Kidney epithelial cell (primary cell): Measurements from ENCODE around the gene PRR5L. TPM values are rescaled to one million over a fixed set of nuclear protein-coding genes. Genes with fewer than 3 reads are reported as not detected.

Experiments
- DNase-seq: peaks from one replicate; pipeline ENCODE4 v3.0.0-alpha.2; 2010; ENCODE audit warnings: low read depth
- H3K27me3 ChIP-seq: 2 replicates; pipeline ENCODE4 v1.6.0; 2011; ENCODE audit warnings: low read length; ENCODE audit not compliant: control insufficient read depth, insufficient read depth
- H3K36me3 ChIP-seq: 2 replicates; pipeline ENCODE4 v1.5.1; 2011; ENCODE audit warnings: low read length; ENCODE audit not compliant: control insufficient read depth, insufficient read depth
- H3K4me3 ChIP-seq: 2 replicates; pipeline ENCODE4 v1.5.1; 2011; ENCODE audit warnings: low read depth, mild to moderate bottlenecking, control low read depth, low read length
- total RNA-seq: library from RNA; depleted of rRNA; stranded (reverse); fragments of >200 nt; gene quantifications from 2 replicates; pipeline ENCODE4 v1.2.3, GENCODE V29; 2015
- TF ChIP-seq, protein P1 (sequence below): IDR thresholded peaks from 2 replicates; pipeline ENCODE4 v1.5.1; 2011; ENCODE audit warnings: mild to moderate bottlenecking, moderate library complexity, low read length, control low read depth, inconsistent platforms; ENCODE audit not compliant: insufficient read depth, poor library complexity, severe bottlenecking

The PRR5L gene
- total RNA-seq, 1 donor from 2014 or later, result 15.9 TPM

DNA sequence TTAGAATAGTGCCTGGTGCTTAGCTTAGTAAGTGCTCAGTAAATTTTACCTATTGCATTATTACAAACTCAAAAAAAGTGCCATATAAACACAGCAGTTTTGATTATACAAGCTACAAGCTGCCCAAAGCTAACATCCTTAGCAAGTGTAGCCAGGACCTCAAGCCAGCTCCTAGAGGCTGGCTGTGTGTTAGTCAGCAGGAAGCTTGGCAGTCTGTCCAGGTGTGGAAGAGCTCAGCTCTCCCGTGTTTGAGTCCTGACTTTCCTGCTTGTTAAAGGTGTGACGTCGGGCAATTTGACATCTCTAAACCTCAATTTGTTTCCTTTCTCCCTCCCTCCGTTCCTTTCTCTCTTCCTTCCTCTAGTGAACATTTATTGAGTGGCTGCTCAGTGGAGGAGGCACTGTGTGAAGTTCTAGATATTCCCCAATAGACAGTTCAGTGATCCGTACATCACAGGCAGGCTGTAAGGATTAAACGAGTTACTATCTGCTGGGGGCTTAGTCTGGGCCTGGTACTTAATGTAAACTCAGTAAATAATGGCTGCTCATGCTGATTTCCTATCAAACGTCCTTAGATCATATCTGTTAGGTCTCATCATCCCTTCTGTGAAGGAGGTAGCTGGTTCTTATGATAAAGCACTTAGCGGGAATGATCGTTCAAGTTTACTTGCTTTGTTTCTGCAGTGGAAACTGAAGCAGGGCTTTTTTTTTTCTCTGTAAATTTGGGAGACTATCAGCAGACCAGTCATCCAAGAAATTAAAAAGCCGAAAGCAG, 68.7 kb downstream of the PRR5L start:
- no peak overlapping the region for H3K4me3 ChIP-seq
- TF ChIP-seq, protein P1, sequence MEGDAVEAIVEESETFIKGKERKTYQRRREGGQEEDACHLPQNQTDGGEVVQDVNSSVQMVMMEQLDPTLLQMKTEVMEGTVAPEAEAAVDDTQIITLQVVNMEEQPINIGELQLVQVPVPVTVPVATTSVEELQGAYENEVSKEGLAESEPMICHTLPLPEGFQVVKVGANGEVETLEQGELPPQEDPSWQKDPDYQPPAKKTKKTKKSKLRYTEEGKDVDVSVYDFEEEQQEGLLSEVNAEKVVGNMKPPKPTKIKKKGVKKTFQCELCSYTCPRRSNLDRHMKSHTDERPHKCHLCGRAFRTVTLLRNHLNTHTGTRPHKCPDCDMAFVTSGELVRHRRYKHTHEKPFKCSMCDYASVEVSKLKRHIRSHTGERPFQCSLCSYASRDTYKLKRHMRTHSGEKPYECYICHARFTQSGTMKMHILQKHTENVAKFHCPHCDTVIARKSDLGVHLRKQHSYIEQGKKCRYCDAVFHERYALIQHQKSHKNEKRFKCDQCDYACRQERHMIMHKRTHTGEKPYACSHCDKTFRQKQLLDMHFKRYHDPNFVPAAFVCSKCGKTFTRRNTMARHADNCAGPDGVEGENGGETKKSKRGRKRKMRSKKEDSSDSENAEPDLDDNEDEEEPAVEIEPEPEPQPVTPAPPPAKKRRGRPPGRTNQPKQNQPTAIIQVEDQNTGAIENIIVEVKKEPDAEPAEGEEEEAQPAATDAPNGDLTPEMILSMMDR, result no peak
- no peaks in the 10 kb centered on the region for H3K36me3 ChIP-seq
- no peak for DNase-seq
- no peaks in the 10 kb centered on the region for H3K27me3 ChIP-seq

- TF ChIP-seq, protein P1, result no peak
- Histone ChIP-seq H3K36me3 (no peaks in the 10 kb centered on the region), H3K27me3 (no peaks in the 10 kb centered on the region), H3K4me3 (no peak overlapping the region)
- no peak for DNase-seq
Observed at GRCh38 chr11:36365907-36366306, 69.8 kb downstream of the PRR5L start.

DNA sequence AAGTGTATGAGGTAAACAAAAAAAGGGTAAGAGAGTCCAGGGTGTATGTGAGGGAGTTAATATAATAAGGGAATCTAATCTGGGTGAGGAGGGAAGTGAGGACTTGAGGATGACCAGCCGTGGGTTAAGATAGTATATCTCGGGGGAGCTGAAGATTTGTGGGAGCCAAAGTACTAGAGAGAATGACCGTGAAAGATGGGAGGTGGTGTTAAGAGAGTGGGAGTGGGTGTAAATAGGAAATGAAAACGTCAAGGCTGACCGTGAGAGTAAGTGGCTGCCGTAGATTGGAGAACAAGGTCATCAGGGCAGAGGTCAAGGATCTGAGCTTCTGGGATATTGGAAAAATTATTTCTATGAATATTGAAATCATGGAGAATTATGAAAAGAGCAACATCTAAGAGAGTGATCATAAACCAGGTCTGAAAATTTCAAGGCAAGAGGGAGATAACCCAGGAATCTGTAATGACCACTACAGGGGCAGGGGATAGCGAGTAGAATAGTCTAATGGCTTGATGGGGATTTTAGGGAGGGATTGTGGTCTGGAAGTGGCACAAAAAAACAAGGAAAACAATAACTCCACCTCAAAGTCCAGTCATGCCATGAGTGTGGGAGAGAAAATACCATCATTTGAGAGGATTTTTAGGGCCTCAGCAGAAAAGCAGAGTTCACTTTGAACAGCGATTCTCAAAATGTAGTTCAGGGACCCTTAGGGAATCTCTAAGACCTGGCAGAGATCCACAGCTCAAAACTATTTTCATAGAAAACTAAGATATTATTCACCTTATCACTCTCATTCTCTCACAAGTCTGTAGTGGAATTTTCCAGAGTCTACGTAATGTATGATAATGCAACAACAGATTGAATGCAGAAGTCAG, 72.0 kb downstream of the PRR5L start:
- no peak for DNase-seq
- TF ChIP-seq, protein P1, result no peak
- Histone ChIP-seq H3K36me3 (no peaks in the 10 kb centered on the region), H3K27me3 (no peaks in the 10 kb centered on the region), H3K4me3 (no peak overlapping the region)

DNA sequence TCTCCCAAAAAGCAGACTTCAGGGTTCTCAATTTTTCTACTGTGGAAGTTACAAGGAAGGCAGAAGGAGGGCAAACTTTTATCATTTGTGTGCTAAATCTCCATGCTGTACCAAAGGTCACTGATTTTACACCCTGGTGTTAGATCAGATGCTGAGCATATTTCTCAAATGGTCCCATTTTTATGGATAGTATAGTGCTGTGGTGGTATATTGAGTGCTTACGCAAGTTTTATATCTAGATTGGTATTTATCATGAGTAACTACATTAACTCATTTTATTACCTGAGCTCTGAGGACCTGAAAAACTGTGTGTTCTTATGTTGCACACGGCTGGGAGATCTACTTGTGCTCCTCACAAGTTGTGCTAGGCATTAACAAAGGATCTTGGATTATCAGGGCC, 75.1 kb downstream of the PRR5L start:
- H3K27me3 ChIP-seq, result no peaks in the 10 kb centered on the region
- DNase-seq, result no peak
- no peak overlapping the region for H3K4me3 ChIP-seq
- TF ChIP-seq, protein P1, result no peak
- H3K36me3 ChIP-seq, result no peaks in the 10 kb centered on the region

DNA sequence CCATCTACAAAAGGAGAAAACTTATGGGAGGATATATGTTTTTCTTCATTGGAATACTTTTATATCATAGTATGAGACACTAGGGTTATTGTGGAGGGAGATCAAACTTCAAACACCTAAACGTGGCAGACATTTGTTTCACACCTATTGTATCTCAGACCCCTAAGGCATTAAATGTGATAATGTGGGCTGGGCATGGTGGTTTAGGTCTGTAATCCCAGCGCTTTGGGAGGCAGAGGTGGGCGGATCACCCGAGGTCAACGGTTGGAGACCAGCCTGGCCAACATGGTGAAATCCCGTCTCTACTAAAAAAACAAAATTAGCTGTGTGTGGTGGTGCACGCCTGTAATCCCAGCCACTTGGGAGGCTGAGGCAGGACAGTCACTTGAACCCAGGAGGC, 75.5 kb downstream of the PRR5L start:
- Histone ChIP-seq H3K4me3 (no peak overlapping the region), H3K27me3 (no peaks in the 10 kb centered on the region), H3K36me3 (no peaks in the 10 kb centered on the region)
- TF ChIP-seq, protein P1, result no peak
- DNase-seq, result no peak
